Measurements from ENCODE around the gene AARS1. TPM values are rescaled to one million over a fixed set of nuclear protein-coding genes. Genes with fewer than 3 reads are reported as not detected.

The AARS1 gene
- total and polyA plus RNA-seq, 2 donors from 2014 or later, result 58.2 to 111 TPM

- H3K9ac ChIP-seq (ENCODE audit: low read length in 3 of 3), result no peak overlapping the region
- FAIRE-seq (no peak), DNase-seq (no peak)
- H3K4me1 ChIP-seq (ENCODE audit: control insufficient read depth in 2 of 3, insufficient read depth in 2 of 3, low read depth in 1 of 3, low read length in 3 of 3), result peaks cover 0 to 4% (median 0%) of the 10 kb centered on the region in 3 donors
- H3K27me3 ChIP-seq (ENCODE audit: control insufficient read depth, insufficient read depth, low read length), result no peaks in the 10 kb centered on the region
- no peak for TF ChIP-seq CTCF (IDR thresholded peaks at IDR 0.05; ENCODE audit: borderline replicate concordance, extremely low read depth, insufficient read depth)
- peaks cover 2 to 61% (median 44%) of the 10 kb centered on the region in 3 donors for H3K36me3 ChIP-seq (ENCODE audit: control insufficient read depth in 2 of 3, insufficient read depth in 3 of 3, low read length in 3 of 3)
- H3K4me3 ChIP-seq (ENCODE audit: low read length in 3 of 3), result no peak overlapping the region
- no peaks in the 10 kb centered on the region for H3K9me3 ChIP-seq (ENCODE audit: control insufficient read depth in 2 of 3, insufficient read depth in 1 of 3, low read length in 3 of 3)
- intact Hi-C loops (cut with DNase I), result no loop called here
- H3K27ac ChIP-seq (ENCODE audit: low read depth in 2 of 2, low read length in 2 of 2), result no peak overlapping the region
These were observed 34.9 kb downstream of the AARS1 start for GRCh38 chr16:70254180-70254964.

- no peak for FAIRE-seq
These were observed 35.8 kb downstream of the AARS1 start for GRCh38 chr16:70253291-70254106.

GRCh38 chr16:70252355-70252988 is 36.8 kb downstream of the AARS1 start:
- intact Hi-C loops (cut with DNase I), result no loop called here
- H3K9ac ChIP-seq (ENCODE audit: low read length in 3 of 3), result no peak overlapping the region
- H3K36me3 ChIP-seq (ENCODE audit: control insufficient read depth in 2 of 3, insufficient read depth in 3 of 3, low read length in 3 of 3), result peaks cover 0 to 44% (median 29%) of the 10 kb centered on the region in 3 donors
- no peak for FAIRE-seq
- no peak overlapping the region for H3K4me3 ChIP-seq (ENCODE audit: low read length in 3 of 3)
- peak; percentile 14 for TF ChIP-seq CTCF (IDR thresholded peaks at IDR 0.05; ENCODE audit: borderline replicate concordance, extremely low read depth, insufficient read depth)
- no peaks in the 10 kb centered on the region for H3K9me3 ChIP-seq (ENCODE audit: control insufficient read depth in 2 of 3, insufficient read depth in 1 of 3, low read length in 3 of 3)
- H3K27ac ChIP-seq (ENCODE audit: low read depth in 2 of 2, low read length in 2 of 2), result no peak overlapping the region
- H3K27me3 ChIP-seq (ENCODE audit: control insufficient read depth, insufficient read depth, low read length), result no peaks in the 10 kb centered on the region
- H3K4me1 ChIP-seq (ENCODE audit: control insufficient read depth in 2 of 3, insufficient read depth in 2 of 3, low read depth in 1 of 3, low read length in 3 of 3), result peaks cover 0 to 4% (median 0%) of the 10 kb centered on the region in 3 donors
- DNase-seq, result peak in 1 of 5 donors; percentile 54

More at GRCh38 chr16:70253291-70254106, 35.8 kb downstream of the AARS1 start:
- no peaks in the 10 kb centered on the region for H3K27me3 ChIP-seq (ENCODE audit: control insufficient read depth, insufficient read depth, low read length)
- TF ChIP-seq CTCF (IDR thresholded peaks at IDR 0.05; ENCODE audit: borderline replicate concordance, extremely low read depth, insufficient read depth), result peak; percentile 17
- no peak overlapping the region for H3K27ac ChIP-seq (ENCODE audit: low read depth in 2 of 2, low read length in 2 of 2)
- no peak overlapping the region for H3K9ac ChIP-seq (ENCODE audit: low read length in 3 of 3)
- H3K36me3 ChIP-seq (ENCODE audit: control insufficient read depth in 2 of 3, insufficient read depth in 3 of 3, low read length in 3 of 3), result peaks cover 2 to 54% (median 37%) of the 10 kb centered on the region in 3 donors
- H3K4me3 ChIP-seq (ENCODE audit: low read length in 3 of 3), result no peak overlapping the region
- intact Hi-C loops (cut with DNase I), result no loop called here
- peak in 3 of 5 donors; percentile 30 to 44 (median 41) for DNase-seq
- H3K4me1 ChIP-seq (ENCODE audit: control insufficient read depth in 2 of 3, insufficient read depth in 2 of 3, low read depth in 1 of 3, low read length in 3 of 3), result peaks cover 0 to 4% (median 0%) of the 10 kb centered on the region in 3 donors
- no peaks in the 10 kb centered on the region for H3K9me3 ChIP-seq (ENCODE audit: control insufficient read depth in 2 of 3, insufficient read depth in 1 of 3, low read length in 3 of 3)
